Coronary artery (tissue), 2 donors: Measurements from ENCODE around the gene FAM118A.
"Not testable (repeated sequence)": the region's sequence is repeated elsewhere in the genome, so short reads cannot be mapped to it uniquely, and the experiment has no call there.

Experiments
- DNase-seq: peaks from one replicate; pipeline ENCODE4 v3.0.0-alpha.2; 2017; ENCODE audit warnings: low spot score
- H3K27ac ChIP-seq, 2 donors: fragments of 200-600 bp; sonication (generic); one replicate each; pipeline ENCODE4 v1.5.1; 2016 to 2019
- H3K4me3 ChIP-seq: fragments of 200-600 bp; sonication (generic); 2 replicates; pipeline ENCODE4 v1.5.1; 2016; ENCODE audit warnings: mild to moderate bottlenecking, moderate library complexity
- TF ChIP-seq, protein P1 (sequence below): fragments of 200-600 bp; sonication (generic); IDR thresholded peaks from one replicate; pipeline ENCODE4 v1.5.1; 2019; ENCODE audit warnings: antibody characterized with exemption

Gene FAM118A

DNA sequence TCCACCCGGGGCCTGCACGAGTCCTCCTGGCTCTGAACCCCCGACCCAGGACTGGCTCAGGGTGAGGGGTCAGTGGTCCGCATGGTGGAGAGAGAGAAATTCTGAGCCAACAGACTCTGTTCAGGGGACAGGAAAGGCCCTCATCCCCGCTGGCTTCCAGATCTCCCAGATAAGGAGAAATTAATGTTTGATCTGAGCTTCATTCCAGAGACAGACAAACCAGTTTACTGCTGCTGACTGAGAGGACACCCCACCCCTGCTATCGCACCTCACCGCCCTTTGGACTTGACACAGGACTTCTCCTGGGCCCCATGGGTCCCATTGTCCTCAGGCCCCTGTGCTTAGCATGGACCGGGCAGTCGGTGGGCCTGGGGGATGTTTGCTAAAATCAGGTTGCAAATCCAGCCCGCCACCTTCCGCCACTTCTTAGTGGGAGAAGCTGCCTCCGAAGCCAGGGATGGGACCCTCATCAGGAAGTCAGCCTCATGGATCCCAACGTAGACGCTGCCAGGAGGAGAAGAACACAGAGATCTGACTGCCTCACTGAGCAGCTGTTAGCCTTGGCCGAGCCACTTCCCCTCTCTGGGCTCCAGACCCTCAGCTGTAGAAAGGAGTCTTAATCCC, 36.2 kb upstream of the FAM118A start:
- no peak for DNase-seq
- no peak overlapping the region for H3K27ac ChIP-seq
- TF ChIP-seq, protein P1, sequence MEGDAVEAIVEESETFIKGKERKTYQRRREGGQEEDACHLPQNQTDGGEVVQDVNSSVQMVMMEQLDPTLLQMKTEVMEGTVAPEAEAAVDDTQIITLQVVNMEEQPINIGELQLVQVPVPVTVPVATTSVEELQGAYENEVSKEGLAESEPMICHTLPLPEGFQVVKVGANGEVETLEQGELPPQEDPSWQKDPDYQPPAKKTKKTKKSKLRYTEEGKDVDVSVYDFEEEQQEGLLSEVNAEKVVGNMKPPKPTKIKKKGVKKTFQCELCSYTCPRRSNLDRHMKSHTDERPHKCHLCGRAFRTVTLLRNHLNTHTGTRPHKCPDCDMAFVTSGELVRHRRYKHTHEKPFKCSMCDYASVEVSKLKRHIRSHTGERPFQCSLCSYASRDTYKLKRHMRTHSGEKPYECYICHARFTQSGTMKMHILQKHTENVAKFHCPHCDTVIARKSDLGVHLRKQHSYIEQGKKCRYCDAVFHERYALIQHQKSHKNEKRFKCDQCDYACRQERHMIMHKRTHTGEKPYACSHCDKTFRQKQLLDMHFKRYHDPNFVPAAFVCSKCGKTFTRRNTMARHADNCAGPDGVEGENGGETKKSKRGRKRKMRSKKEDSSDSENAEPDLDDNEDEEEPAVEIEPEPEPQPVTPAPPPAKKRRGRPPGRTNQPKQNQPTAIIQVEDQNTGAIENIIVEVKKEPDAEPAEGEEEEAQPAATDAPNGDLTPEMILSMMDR = no peak
- H3K4me3 ChIP-seq = no peak overlapping the region

DNA sequence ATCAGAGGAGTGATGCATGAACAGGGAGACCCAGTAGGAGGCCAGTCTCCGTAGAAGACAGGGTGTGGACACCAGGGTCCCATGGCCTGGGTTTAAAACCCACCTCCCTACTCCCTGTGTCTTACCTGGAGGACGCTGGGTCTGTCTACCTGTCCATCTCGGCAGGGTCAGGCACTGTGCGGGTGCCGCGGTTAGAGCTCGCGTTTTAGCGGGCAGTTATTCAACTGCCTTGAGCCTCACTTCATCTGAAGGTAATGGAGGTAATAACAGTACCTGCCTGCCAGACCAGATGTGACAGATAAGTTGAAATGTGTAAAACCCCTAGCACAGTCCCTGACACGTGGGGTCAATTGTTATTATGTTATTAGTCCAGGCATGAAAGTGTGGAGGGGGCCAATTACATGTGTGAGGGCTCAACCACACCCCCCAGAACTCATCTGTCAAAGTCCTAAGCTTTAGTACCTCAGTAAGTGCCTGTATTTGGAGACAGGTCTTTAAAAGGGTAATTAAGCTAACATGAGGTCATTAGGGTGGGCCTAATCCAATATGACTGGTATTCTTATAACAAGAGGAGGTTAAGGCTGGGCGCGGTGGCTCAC, 33.1 kb upstream of the FAM118A start:
- Histone ChIP-seq H3K4me3 (no peak overlapping the region), H3K27ac (no peak overlapping the region)
- TF ChIP-seq, protein P1 = no peak
- no peak for DNase-seq

DNA sequence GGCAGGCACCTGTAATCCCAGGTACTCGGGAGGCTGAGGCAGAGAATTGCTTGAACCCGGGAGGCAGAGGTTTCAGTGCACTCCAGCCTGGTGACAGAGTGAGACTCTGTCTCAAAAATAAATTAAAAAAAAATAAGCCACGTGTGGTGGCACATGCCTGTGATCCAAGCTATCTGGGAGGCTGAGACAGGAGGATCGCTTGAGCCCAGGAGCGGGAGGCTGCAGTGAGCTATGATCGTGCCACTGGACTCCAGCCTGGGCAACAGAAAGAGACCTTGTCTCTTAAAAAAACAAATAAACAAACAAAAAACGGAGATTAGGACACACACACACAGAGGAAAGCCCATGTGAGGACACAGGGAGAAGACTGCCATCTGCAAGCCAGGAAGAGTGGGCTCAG, 32.0 kb upstream of the FAM118A start:
- H3K4me3 ChIP-seq, DNase-seq, H3K27ac ChIP-seq: not testable (repeated sequence)

DNA sequence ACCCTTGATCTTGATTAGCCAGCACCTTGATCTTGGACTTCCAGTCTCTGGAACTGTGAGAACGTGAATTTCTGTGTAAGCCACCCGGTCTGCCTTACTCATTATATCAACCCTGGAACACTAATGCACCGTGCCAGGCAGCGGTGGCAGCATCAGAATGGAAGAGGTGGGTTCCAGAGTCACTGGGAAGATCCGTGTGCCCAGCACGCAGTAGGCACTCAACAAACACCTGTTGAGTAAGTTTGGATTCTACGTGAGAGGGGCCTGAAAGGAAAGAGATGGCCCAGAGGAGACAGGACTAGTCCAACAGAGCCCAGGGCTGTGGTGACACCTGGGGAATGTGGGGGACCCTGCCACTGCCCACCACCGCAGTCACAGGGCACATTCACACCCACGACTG, 31.6 kb upstream of the FAM118A start:
- TF ChIP-seq, protein P1 = no peak
- no peak for DNase-seq
- H3K27ac ChIP-seq = no peak overlapping the region

DNA sequence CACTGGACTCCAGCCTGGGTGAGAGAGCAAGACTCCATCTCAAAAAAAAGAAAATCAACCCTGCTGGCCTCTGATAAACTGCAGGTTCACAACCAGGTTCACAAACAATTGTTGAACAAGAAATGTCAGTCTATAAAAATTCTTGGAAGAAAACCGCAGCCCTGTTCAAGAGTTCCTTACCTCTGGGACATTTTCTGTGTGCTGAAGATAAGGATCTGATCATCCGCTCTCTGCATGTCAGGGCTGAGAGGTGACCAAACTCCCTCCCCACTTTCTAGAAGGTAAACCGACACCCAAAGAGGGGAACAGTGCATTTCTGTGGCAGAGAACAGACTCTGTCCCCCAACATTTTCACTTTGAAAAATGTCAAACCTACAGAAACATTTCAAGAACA, 29.1 kb upstream of the FAM118A start:
- H3K27ac ChIP-seq = peak overlapping the region; percentile 34 to 56
- no peak for DNase-seq
- TF ChIP-seq, protein P1 = no peak
- H3K4me3 ChIP-seq = no peak overlapping the region

More for the DNA sequence above, 31.6 kb upstream of the FAM118A start:
- H3K4me3 ChIP-seq = no peak overlapping the region

DNA sequence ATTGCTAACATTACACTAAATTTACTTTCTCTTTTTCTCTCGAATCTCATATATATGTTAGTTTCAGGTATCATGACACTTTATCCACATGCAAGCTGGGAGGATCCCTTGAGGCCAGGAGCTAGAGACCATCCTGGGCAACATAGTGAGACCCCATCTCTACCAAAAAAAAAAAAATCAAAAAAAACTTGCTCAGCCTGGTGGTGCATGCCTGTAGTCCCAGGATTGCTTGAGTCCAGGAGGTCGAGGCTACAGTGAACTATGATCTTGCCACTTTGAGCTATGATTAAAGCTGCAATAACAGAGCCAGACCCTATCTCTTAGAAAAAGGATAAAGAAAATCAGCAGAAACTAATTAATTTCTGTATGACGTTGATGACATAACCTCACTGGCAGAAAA, 28.7 kb upstream of the FAM118A start:
- TF ChIP-seq, protein P1 = no peak
- Histone ChIP-seq H3K4me3 (no peak overlapping the region), H3K27ac (no peak overlapping the region)
- DNase-seq = no peak

DNA sequence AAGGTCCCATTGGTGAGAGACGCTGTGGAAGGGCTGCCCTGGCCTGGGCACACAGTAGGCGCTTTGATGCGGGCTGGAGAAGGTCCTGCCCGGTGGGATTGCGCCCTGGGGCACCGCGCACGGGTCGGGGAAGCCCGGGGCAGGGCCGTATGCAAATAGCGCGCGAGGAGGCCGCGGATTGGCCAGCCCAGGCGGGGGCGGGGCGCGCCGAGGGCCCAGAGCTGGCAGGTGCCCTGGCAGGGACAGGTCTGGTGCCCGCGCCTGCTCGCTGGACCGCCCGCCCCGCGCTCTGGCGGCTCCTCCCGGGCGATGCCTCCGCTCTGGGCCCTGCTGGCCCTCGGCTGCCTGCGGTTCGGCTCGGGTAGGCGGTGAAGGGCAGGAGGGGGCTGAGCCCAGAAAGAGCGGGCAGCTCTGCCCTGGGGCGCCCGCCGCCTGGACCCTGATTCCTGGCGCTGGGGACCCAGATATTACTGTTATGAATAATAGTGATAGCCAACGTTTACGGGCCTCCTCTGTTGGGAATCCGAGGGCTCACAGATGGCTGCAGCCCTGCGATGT, 24.9 kb upstream of the FAM118A start, which contains the start of gene UPK3A:
Gene UPK3A, plus strand, starts transcription at position 245 of the 558 bp plus-strand sequence. Its CDS starts 65 bp downstream, at position 310.
- TF ChIP-seq, protein P1 = no peak
- no peak for DNase-seq
- Histone ChIP-seq H3K27ac (no peak within 1 kb of the TSS), H3K4me3 (peak within 1 kb of the TSS; percentile 65)
